Stimulated activated CD4-positive, alpha-beta T cell treated with anti-CD3 and anti-CD28 coated beads, TNF-alpha, amount 100 ng/mL, for 4 hours (primary cell): ENCODE data around the gene ZFAND3.

Experiments used
- DNase-seq, 3 experiments: peaks; one replicate each; pipeline ENCODE4 v3.0.0-alpha.2; 2020; ENCODE audit warnings: low read depth in 3 of 3

ZFAND3 gene

GRCh38 chr6:38187325-38187724 lies 367.8 kb downstream of the ZFAND3 start:
- DNase-seq, result no peak

GRCh38 chr6:38187811-38188590 lies 368.5 kb downstream of the ZFAND3 start:
- no peak for DNase-seq

GRCh38 chr6:38188677-38189335 lies 369.3 kb downstream of the ZFAND3 start:
- no peak for DNase-seq

- no peak for DNase-seq
Measured at GRCh38 chr6:38191418-38191817, 371.9 kb downstream of the ZFAND3 start.

- DNase-seq, result no peak
Measured at GRCh38 chr6:38192011-38192410, 372.5 kb downstream of the ZFAND3 start.

- no peak for DNase-seq
Measured at GRCh38 chr6:38192487-38192886, 373.0 kb downstream of the ZFAND3 start.

GRCh38 chr6:38193051-38193450 lies 373.5 kb downstream of the ZFAND3 start:
- DNase-seq, result no peak

- no peak for DNase-seq
Measured at GRCh38 chr6:38193481-38194281, 374.2 kb downstream of the ZFAND3 start.

- no peak for DNase-seq
Measured at GRCh38 chr6:38194282-38194572, 374.7 kb downstream of the ZFAND3 start.

- no peak for DNase-seq
Measured at GRCh38 chr6:38194589-38194988, 375.1 kb downstream of the ZFAND3 start.

GRCh38 chr6:38195113-38195635 lies 375.6 kb downstream of the ZFAND3 start:
- DNase-seq, result no peak

- DNase-seq, result no peak
Measured at GRCh38 chr6:38198219-38198618, 378.7 kb downstream of the ZFAND3 start.
